Measurements from ENCODE around the gene SOSTDC1.

The SOSTDC1 gene

DNA sequence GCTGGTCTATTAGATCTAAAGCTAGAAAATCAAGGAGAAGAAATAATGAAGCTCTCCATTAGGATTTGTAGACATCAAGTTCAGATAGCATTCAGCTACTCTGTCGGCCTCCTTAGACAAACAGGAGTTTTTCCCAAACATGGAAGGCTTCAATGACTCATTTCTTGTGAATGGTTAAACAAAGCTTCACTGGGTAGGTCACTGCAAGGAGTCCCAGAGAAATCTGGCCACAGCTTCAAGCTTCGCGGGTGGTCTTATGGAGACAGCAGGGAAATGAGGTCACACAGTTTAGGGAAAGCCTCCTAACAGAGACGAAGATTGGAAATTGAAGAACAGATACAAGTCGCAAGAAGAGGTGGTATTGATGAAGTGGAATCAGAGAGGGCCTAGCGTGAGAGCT lies 38.5 kb upstream of the SOSTDC1 start:
- no peak overlapping the region for H3K4me3 ChIP-seq (ENCODE audit: control insufficient read depth, low read depth, low read length)
- no peak for TF ChIP-seq CTCF (IDR thresholded peaks at IDR 0.05; ENCODE audit: control insufficient read depth, insufficient read depth, low read depth, low read length, missing control alignments)
- no peak for DNase-seq (ENCODE audit: low read depth)

- no peak for DNase-seq (ENCODE audit: low read depth)
- no peak for TF ChIP-seq CTCF (IDR thresholded peaks at IDR 0.05; ENCODE audit: control insufficient read depth, insufficient read depth, low read depth, low read length, missing control alignments)
- no peak overlapping the region for H3K4me3 ChIP-seq (ENCODE audit: control insufficient read depth, low read depth, low read length)
These were observed 36.8 kb upstream of the SOSTDC1 start for GRCh38 chr7:16502303-16502702.

DNA sequence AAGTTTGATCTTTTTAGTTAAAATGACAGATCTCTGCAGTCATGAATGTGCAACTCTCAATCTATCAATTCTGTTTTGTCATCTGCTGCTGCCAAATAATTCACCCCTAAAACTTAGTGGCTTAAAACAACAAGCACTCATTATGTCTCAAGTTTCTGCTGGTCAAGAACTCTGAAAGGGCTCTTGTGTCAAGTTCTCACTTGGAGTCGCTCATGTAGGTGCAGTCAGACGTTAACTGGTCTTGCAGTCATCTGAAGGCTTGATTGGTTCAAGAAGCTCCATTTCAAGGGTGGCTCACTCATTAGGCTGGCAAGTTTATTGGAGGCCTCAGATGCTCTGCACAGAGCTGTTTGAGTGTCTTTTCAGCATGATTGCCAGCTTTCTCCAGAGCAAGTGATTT lies 32.6 kb upstream of the SOSTDC1 start:
- no peak overlapping the region for H3K4me3 ChIP-seq (ENCODE audit: control insufficient read depth, low read depth, low read length)
- no peak for DNase-seq (ENCODE audit: low read depth)
- no peak for TF ChIP-seq CTCF (IDR thresholded peaks at IDR 0.05; ENCODE audit: control insufficient read depth, insufficient read depth, low read depth, low read length, missing control alignments)

- TF ChIP-seq CTCF (IDR thresholded peaks at IDR 0.05; ENCODE audit: control insufficient read depth, insufficient read depth, low read depth, low read length, missing control alignments), result no peak
- no peak overlapping the region for H3K4me3 ChIP-seq (ENCODE audit: control insufficient read depth, low read depth, low read length)
- no peak for DNase-seq (ENCODE audit: low read depth)
These were observed 29.6 kb upstream of the SOSTDC1 start for GRCh38 chr7:16494955-16495719.

GRCh38 chr7:16494551-16494950 lies 29.0 kb upstream of the SOSTDC1 start:
- no peak overlapping the region for H3K4me3 ChIP-seq (ENCODE audit: control insufficient read depth, low read depth, low read length)
- TF ChIP-seq CTCF (IDR thresholded peaks at IDR 0.05; ENCODE audit: control insufficient read depth, insufficient read depth, low read depth, low read length, missing control alignments), result no peak
- DNase-seq (ENCODE audit: low read depth), result no peak

GRCh38 chr7:16493266-16493665 lies 27.7 kb upstream of the SOSTDC1 start:
- no peak for DNase-seq (ENCODE audit: low read depth)
- TF ChIP-seq CTCF (IDR thresholded peaks at IDR 0.05; ENCODE audit: control insufficient read depth, insufficient read depth, low read depth, low read length, missing control alignments), result no peak
- no peak overlapping the region for H3K4me3 ChIP-seq (ENCODE audit: control insufficient read depth, low read depth, low read length)

All from AG09309 (cell line).